ENCODE data around the gene MMP17.

Gene MMP17

DNA sequence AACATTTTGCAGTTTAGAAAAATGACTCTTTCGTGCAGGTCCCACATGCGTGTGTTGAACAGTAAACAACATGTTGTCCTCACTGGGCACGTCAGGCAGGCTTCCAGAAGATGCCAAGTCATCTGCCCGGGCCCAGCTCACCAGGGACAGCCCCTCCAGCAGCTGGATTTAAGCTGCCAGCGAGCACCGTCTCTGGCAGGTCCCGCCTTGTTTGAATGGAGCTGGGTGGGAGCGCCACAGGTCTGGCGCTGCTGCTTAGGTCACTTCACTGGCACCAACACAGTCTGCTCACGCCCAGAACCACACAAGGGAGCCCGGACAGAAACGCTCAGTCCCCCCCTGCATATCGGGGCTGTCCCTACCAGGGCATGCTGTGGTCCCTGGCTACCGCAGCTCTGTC, 33.1 kb upstream of the MMP17 start:
- Histone ChIP-seq H3K4me1 (ENCODE audit: low read length) (no peaks in the 10 kb centered on the region), H3K36me3 (replicated peaks; ENCODE audit: insufficient read depth, low read length) (no peaks in the 10 kb centered on the region), H3K9me2 (replicated peaks; ENCODE audit: insufficient read depth, low read length) (no peaks in the 10 kb centered on the region), H3K4me3 (ENCODE audit: low read length) (no peak overlapping the region), H3K27ac (ENCODE audit: low read length) (no peak overlapping the region), H3K4me2 (ENCODE audit: low read depth, low read length) (no peak overlapping the region), H3F3A (ENCODE audit: insufficient read depth, low read length) (no peaks in the 10 kb centered on the region), H4K20me1 (ENCODE audit: insufficient read depth, low read length) (no peaks in the 10 kb centered on the region), H2AFZ (ENCODE audit: low read length) (no peak overlapping the region), H3K79me2 (ENCODE audit: low read length) (no peaks in the 10 kb centered on the region), H3K27me3 (replicated peaks; ENCODE audit: insufficient read depth, low read length) (no peaks in the 10 kb centered on the region), H3K9ac (ENCODE audit: low read length) (no peak overlapping the region), H3K9me3 (replicated peaks; ENCODE audit: insufficient read depth, low read length) (no peaks in the 10 kb centered on the region)
- TF ChIP-seq CTCF (IDR thresholded peaks at IDR 0.05; ENCODE audit: low read length) (no peak), EZH2phosphoT487 (IDR thresholded peaks at IDR 0.05; ENCODE audit: low read length) (no peak), EZH2 (optimal IDR thresholded peaks at IDR 0.05; ENCODE audit: low read depth, low read length) (no peak)
- no peak for DNase-seq

GRCh38 chr12:131795690-131796410, 32.3 kb upstream of the MMP17 start:
- Histone ChIP-seq H3K9me2 (replicated peaks; ENCODE audit: insufficient read depth, low read length) (no peaks in the 10 kb centered on the region), H3K9ac (ENCODE audit: low read length) (no peak overlapping the region), H3K27me3 (replicated peaks; ENCODE audit: insufficient read depth, low read length) (no peaks in the 10 kb centered on the region), H3K36me3 (replicated peaks; ENCODE audit: insufficient read depth, low read length) (no peaks in the 10 kb centered on the region), H3K4me3 (ENCODE audit: low read length) (no peak overlapping the region), H3K4me1 (ENCODE audit: low read length) (no peaks in the 10 kb centered on the region), H3K9me3 (replicated peaks; ENCODE audit: insufficient read depth, low read length) (no peaks in the 10 kb centered on the region), H3K4me2 (ENCODE audit: low read depth, low read length) (no peak overlapping the region), H2AFZ (ENCODE audit: low read length) (no peak overlapping the region), H3K27ac (ENCODE audit: low read length) (no peak overlapping the region), H4K20me1 (ENCODE audit: insufficient read depth, low read length) (no peaks in the 10 kb centered on the region), H3F3A (ENCODE audit: insufficient read depth, low read length) (no peaks in the 10 kb centered on the region), H3K79me2 (ENCODE audit: low read length) (no peaks in the 10 kb centered on the region)
- DNase-seq = no peak
- TF ChIP-seq CTCF (IDR thresholded peaks at IDR 0.05; ENCODE audit: low read length) (no peak), EZH2phosphoT487 (IDR thresholded peaks at IDR 0.05; ENCODE audit: low read length) (no peak), EZH2 (optimal IDR thresholded peaks at IDR 0.05; ENCODE audit: low read depth, low read length) (no peak)

GRCh38 chr12:131796411-131796736, 31.8 kb upstream of the MMP17 start:
- H3K27me3 ChIP-seq (replicated peaks; ENCODE audit: insufficient read depth, low read length) = no peaks in the 10 kb centered on the region
- H3K4me3 ChIP-seq (ENCODE audit: low read length) = no peak overlapping the region
- no peaks in the 10 kb centered on the region for H3K79me2 ChIP-seq (ENCODE audit: low read length)
- no peaks in the 10 kb centered on the region for H3F3A ChIP-seq (ENCODE audit: insufficient read depth, low read length)
- H3K4me2 ChIP-seq (ENCODE audit: low read depth, low read length) = no peak overlapping the region
- TF ChIP-seq EZH2phosphoT487 (IDR thresholded peaks at IDR 0.05; ENCODE audit: low read length) (no peak), CTCF (IDR thresholded peaks at IDR 0.05; ENCODE audit: low read length) (no peak), EZH2 (optimal IDR thresholded peaks at IDR 0.05; ENCODE audit: low read depth, low read length) (no peak)
- no peak for DNase-seq
- H3K9ac ChIP-seq (ENCODE audit: low read length) = no peak overlapping the region
- H3K9me2 ChIP-seq (replicated peaks; ENCODE audit: insufficient read depth, low read length) = no peaks in the 10 kb centered on the region
- H3K36me3 ChIP-seq (replicated peaks; ENCODE audit: insufficient read depth, low read length) = no peaks in the 10 kb centered on the region
- H2AFZ ChIP-seq (ENCODE audit: low read length) = no peak overlapping the region
- H3K9me3 ChIP-seq (replicated peaks; ENCODE audit: insufficient read depth, low read length) = no peaks in the 10 kb centered on the region
- H3K4me1 ChIP-seq (ENCODE audit: low read length) = no peaks in the 10 kb centered on the region
- H3K27ac ChIP-seq (ENCODE audit: low read length) = no peak overlapping the region
- H4K20me1 ChIP-seq (ENCODE audit: insufficient read depth, low read length) = no peaks in the 10 kb centered on the region
